GM12878 (cell line): ENCODE data around the gene WDR13. TPM values are rescaled to one million over a fixed set of nuclear protein-coding genes. Genes with fewer than 3 reads are reported as not detected.

ENCODE experiments used
- ATAC-seq: fragments of 200-7000 bp; cut with Tn5 transposase; 3 replicates; pipeline ENCODE4 v1.9.1; 2020; ENCODE audit warnings: mild to moderate bottlenecking, moderate library complexity
- BruUV-seq: library from RNA; stranded (reverse); fragments of 400-500 nt; replicated peaks from 2 replicates; lab custom pipeline; 2021; lab: Mats Ljungman, UMichigan
- CTCF ChIA-PET: fragments of 300-600 bp; sonication (Branson Sonifier 250); formaldehyde crosslinking; extraction: SDS; loops from one replicate; lab custom pipeline; 2021; ENCODE audit warnings: inconsistent platforms; lab: Yijun Ruan, JAX
- POLR2A ChIA-PET: fragments of 350-600 bp; formaldehyde crosslinking; extraction: SDS; loops from one replicate; lab custom pipeline; 2021; ENCODE audit warnings: inconsistent platforms; lab: Charles Lee
- RAD21 ChIA-PET: fragments of 300-600 bp; sonication (Branson Sonifier 250); formaldehyde crosslinking; loops from one replicate; lab custom pipeline; 2023; ENCODE audit warnings: antibody characterized with exemption; ENCODE audit not compliant: unreplicated experiment; lab: Charles Lee
- SMC1A ChIA-PET: fragments of 300-600 bp; sonication (Branson Sonifier 250); formaldehyde crosslinking; loops from one replicate; lab custom pipeline; 2023; ENCODE audit not compliant: unreplicated experiment, uncharacterized antibody; lab: Charles Lee
- DNase-seq: peaks from one replicate; pipeline ENCODE4 v3.0.0-alpha.2; 2011; ENCODE audit warnings: low read depth, low spot score
- FAIRE-seq: peaks from 3 replicates; lab custom pipeline; 2011; peaks lifted over from hg19 to GRCh38; lab: Jason Lieb, UNC
- H2AFZ ChIP-seq: 2 replicates; pipeline ENCODE4 v1.6.0; 2011; ENCODE audit warnings: low read depth, low read length, control low read depth; ENCODE audit not compliant: control insufficient read depth
- H3K27ac ChIP-seq: 2 replicates; pipeline ENCODE4 v1.5.1; 2011; ENCODE audit warnings: control low read depth; ENCODE audit not compliant: control insufficient read depth, insufficient read depth
- H3K27me3 ChIP-seq, 2 experiments: replicated peaks in 1 of 2; 2 replicates each; pipeline versions ENCODE4 v1.6.0 to v1.6.1; 2011; ENCODE audit warnings: low read length in 1 of 2; ENCODE audit not compliant: control insufficient read depth in 2 of 2, insufficient read depth in 2 of 2
- H3K36me3 ChIP-seq, 2 experiments: 2 replicates each; pipeline ENCODE4 v1.5.1; 2011; ENCODE audit warnings: low read length in 1 of 2; ENCODE audit not compliant: control insufficient read depth in 2 of 2, insufficient read depth in 2 of 2
- H3K4me1 ChIP-seq: 2 replicates; pipeline ENCODE4 v1.6.1; 2011; ENCODE audit warnings: mild to moderate bottlenecking, low read length, moderate library complexity, mixed read lengths; ENCODE audit not compliant: control insufficient read depth, insufficient read depth
- H3K4me2 ChIP-seq: 2 replicates; pipeline ENCODE4 v1.6.0; 2011; ENCODE audit warnings: control low read depth; ENCODE audit not compliant: control insufficient read depth, insufficient read depth
- H3K4me3 ChIP-seq: fragments of 200-600 bp; sonication (generic); 2 replicates; pipeline ENCODE4 v1.5.1; 2016
- H3K79me2 ChIP-seq: 2 replicates; pipeline ENCODE4 v1.6.0; 2011; ENCODE audit warnings: low read length; ENCODE audit not compliant: control insufficient read depth, insufficient read depth
- H3K9ac ChIP-seq: 2 replicates; pipeline ENCODE4 v1.8.0; 2011; ENCODE audit warnings: low read length, control low read depth, mixed read lengths; ENCODE audit not compliant: control insufficient read depth, insufficient read depth
- H3K9me3 ChIP-seq: replicated peaks from 3 replicates; pipeline ENCODE4 v1.5.1; 2011; ENCODE audit warnings: mild to moderate bottlenecking, low read length; ENCODE audit not compliant: control insufficient read depth, insufficient read depth
- H4K20me1 ChIP-seq: 2 replicates; pipeline ENCODE4 v1.6.0; 2011; ENCODE audit not compliant: control insufficient read depth, insufficient read depth
- ATF7 ChIP-seq: fragments of 450-650 bp; IDR thresholded peaks from 2 replicates; pipeline ENCODE4 v1.6.1; 2016; ENCODE audit warnings: low read depth, mild to moderate bottlenecking
- CHD2 ChIP-seq: IDR thresholded peaks from 2 replicates; pipeline ENCODE4 v1.6.1; 2011; ENCODE audit warnings: low read depth, low read length, improper control_type of control experiment, borderline replicate concordance
- E2F4 ChIP-seq: IDR thresholded peaks from 2 replicates; pipeline ENCODE4 v1.6.1; 2012; ENCODE audit warnings: low read depth, low read length, improper control_type of control experiment
- JUND ChIP-seq: IDR thresholded peaks from 2 replicates; pipeline ENCODE4 v1.6.1; 2012; ENCODE audit warnings: low read depth, mild to moderate bottlenecking, low read length, improper control_type of control experiment, moderate library complexity
- MXI1 ChIP-seq: fragments of 150-350 bp; IDR thresholded peaks from 2 replicates; pipeline ENCODE4 v1.6.1; 2011; ENCODE audit warnings: low read depth, mild to moderate bottlenecking, inconsistent platforms, low read length, improper control_type of control experiment
- SP1 ChIP-seq: IDR thresholded peaks from one replicate; pipeline ENCODE4 v1.6.1; 2011; ENCODE audit warnings: low read depth, low read length
- TAF1 ChIP-seq: IDR thresholded peaks from 2 replicates; pipeline ENCODE4 v1.6.1; 2011; ENCODE audit warnings: mild to moderate bottlenecking, low read depth, low read length, borderline replicate concordance
- ZBTB33 ChIP-seq: fragments of 450-650 bp; IDR thresholded peaks from 2 replicates; pipeline ENCODE4 v1.6.1; 2017; ENCODE audit warnings: mild to moderate bottlenecking
- WGBS: methylation state at CpG from one replicate; pipeline ENCODE4 v1.1.6; 2016; ENCODE audit warnings: low lambda C conversion rate; ENCODE audit not compliant: insufficient replicate concordance, insufficient coverage; ENCODE audit errors: missing lambda C conversion rate; 5-methylcytosine and 5-hydroxymethylcytosine counted together
- in situ Hi-C: fragments of 300-500 bp; cut with MboI; formaldehyde crosslinking; loops from 9 replicates; pipeline ENCODE4 v1.14.3; 2018; ENCODE audit warnings: mixed read lengths
- intact Hi-C: fragments of 100-400 bp; cut with micrococcal nuclease; formaldehyde crosslinking; loops from one replicate; pipeline ENCODE4 v1.14.2; 2022; ENCODE audit not compliant: unreplicated experiment
- polyA plus RNA-seq, 11 experiments: library from polyadenylated mRNA; depleted of rRNA in 4 of 11; unstranded in 6 of 11; stranded (reverse) in 5 of 11; fragments of >200 nt; fragmentation: Nextera tagmentation in 4 of 11; fragmentation: Illumina TruSeq in 1 of 11; extraction: Ambion mirVana in 4 of 11; extraction: Trizol in 1 of 11; gene quantifications; 1 replicate in 1 of 11; 2 replicates in 10 of 11; pipeline versions ENCODE4 v1.2.1 to v1.2.3, GENCODE V29; 2011 to 2016; ENCODE audit warnings: inconsistent platforms in 2 of 11, missing spikeins in 2 of 11, low read depth in 1 of 11
- total RNA-seq, 4 experiments: library from RNA; depleted of rRNA in 3 of 4; stranded (reverse); fragments of >200 nt in 3 of 4; fragmentation: Illumina TruSeq in 1 of 4; extraction: Trizol in 1 of 4; gene quantifications; 2 replicates each; pipeline versions ENCODE4 v1.2.1 to v1.2.3, GENCODE V29; 2013 to 2021
- TF ChIP-seq, protein P1 (sequence below): fragments of 450-650 bp; formaldehyde crosslinking; IDR thresholded peaks from 2 replicates; pipeline ENCODE4 v1.4.0; 2022; ENCODE audit warnings: mild to moderate bottlenecking, moderate library complexity

The WDR13 gene
- total and polyA plus RNA-seq, 10 of the 15 experiments (the other 5 are each of a cell fraction or from before 2014, with no cell fraction given): 6.9 to 62.7 (median 28.9) TPM

DNA sequence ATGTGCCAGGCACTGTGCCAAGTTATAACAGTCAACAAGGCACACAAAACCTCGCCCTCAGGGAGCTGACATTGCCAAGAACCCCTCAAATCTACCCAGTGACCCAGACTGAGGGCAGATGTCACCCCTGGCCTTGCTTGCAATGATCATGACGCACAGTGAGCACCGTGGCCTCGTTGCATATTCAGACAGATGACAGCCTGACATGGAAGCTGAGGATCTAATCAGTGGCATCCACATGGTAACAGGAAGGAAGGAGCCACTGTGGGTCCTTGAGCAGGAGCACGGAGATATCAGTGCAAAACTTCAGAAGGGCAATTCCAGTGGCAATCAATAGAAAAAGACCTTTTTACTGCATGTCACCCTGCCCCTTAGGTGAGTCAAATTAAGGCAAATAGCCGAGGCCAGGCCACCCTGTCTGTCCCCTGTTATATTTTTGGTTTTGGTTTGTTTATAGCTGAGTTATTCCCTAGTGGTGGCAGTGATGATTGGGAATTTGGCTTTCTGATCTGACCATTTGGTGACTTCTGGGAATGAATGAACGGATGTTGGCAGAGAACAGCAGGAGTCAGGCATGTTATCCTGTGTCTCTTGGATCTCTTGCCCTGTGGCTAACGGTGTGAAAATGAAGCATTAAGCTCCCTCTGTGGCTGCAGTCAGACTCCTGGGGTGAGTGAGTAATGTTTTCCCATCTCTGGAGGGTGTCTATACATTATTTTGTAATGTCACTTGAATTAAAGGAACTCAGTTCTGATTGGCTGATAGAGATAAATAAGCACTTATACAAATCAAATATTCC is 20.4 kb downstream of the WDR13 start (continued):
- no peak for TF ChIP-seq JUND
- no peak for TF ChIP-seq ZBTB33

GRCh38 chrX:48626401-48627298 is 29.4 kb downstream of the WDR13 start:
- SMC1A ChIA-PET: interaction anchor here (1.2 kb wide), 1 partner anchor 87 kb away, joined by 3 read pairs; the partner anchor contains the start of gene TBC1D25
- Histone ChIP-seq H3K79me2 (no peaks in the 10 kb centered on the region), H3K4me3 (no peak overlapping the region), H3K27ac (no peak overlapping the region), H3K9ac (no peak overlapping the region), H3K9me3 (no peaks in the 10 kb centered on the region), H3K4me1 (no peaks in the 10 kb centered on the region), H4K20me1 (no peaks in the 10 kb centered on the region), H3K4me2 (no peak overlapping the region), H3K36me3 (no peaks in the 10 kb centered on the region), H3K27me3 (no peaks in the 10 kb centered on the region), H2AFZ (no peak overlapping the region)
- CTCF ChIA-PET: interaction anchor here (0.7 kb wide), 1 partner anchor 9 kb away, joined by 3 read pairs; no protein-coding TSS in a partner anchor
- POLR2A ChIA-PET: no interaction called here
- no peak for FAIRE-seq
- in situ Hi-C loops: no loop called here
- BruUV-seq: no TSS peak
- DNase-seq: no peak
- 49% methylated on average over 5 of the region's 5 CpGs for WGBS
- intact Hi-C loops: no loop called here
- ATAC-seq: no peak
- RAD21 ChIA-PET: no interaction called here
- no peak for TF ChIP-seq ATF7
- TF ChIP-seq ZBTB33: no peak
- TF ChIP-seq SP1: no peak
- TF ChIP-seq TAF1: no peak
- TF ChIP-seq, protein P1, sequence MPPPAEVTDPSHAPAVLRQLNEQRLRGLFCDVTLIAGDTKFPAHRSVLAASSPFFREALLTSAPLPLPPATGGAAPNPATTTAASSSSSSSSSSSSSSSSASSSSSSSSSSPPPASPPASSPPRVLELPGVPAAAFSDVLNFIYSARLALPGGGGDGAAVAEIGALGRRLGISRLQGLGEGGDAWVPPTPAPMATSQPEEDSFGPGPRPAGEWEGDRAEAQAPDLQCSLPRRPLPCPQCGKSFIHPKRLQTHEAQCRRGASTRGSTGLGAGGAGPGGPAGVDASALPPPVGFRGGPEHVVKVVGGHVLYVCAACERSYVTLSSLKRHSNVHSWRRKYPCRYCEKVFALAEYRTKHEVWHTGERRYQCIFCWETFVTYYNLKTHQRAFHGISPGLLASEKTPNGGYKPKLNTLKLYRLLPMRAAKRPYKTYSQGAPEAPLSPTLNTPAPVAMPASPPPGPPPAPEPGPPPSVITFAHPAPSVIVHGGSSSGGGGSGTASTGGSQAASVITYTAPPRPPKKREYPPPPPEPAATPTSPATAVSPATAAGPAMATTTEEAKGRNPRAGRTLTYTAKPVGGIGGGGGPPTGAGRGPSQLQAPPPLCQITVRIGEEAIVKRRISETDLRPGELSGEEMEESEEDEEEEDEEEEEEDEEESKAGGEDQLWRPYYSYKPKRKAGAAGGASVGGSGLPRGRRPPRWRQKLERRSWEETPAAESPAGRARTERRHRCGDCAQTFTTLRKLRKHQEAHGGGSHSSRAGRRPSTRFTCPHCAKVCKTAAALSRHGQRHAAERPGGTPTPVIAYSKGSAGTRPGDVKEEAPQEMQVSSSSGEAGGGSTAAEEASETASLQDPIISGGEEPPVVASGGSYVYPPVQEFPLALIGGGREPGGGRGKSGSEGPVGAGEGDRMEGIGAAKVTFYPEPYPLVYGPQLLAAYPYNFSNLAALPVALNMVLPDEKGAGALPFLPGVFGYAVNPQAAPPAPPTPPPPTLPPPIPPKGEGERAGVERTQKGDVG (CRISPR knock-in tag): no peak
- no peak for TF ChIP-seq MXI1
- no peak for TF ChIP-seq E2F4
- no peak for TF ChIP-seq CHD2
